Muscle of back (tissue), 13 donors: ENCODE measurements around the gene CLDN17. TPM values are rescaled to one million over a fixed set of nuclear protein-coding genes. Genes with fewer than 3 reads are reported as not detected.

Experiments
- DNase-seq, 3 donors: peaks; one replicate each; pipeline versions ENCODE4 v3.0.0 to v3.0.0-alpha.2; 2013
- long read RNA-seq, 9 donors: transcript quantifications; one replicate each; lab custom pipeline, GENCODE V29; 2026
- polyA plus RNA-seq, 10 donors: library from polyadenylated mRNA; unstranded; fragments of 120-200 nt; gene quantifications; one replicate each; pipeline ENCODE4 v1.2.1, GENCODE V29; 2013; ENCODE audit not compliant: insufficient read length in 10 of 10

Gene CLDN17, protein sequence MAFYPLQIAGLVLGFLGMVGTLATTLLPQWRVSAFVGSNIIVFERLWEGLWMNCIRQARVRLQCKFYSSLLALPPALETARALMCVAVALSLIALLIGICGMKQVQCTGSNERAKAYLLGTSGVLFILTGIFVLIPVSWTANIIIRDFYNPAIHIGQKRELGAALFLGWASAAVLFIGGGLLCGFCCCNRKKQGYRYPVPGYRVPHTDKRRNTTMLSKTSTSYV
- not detected for polyA plus RNA-seq
- long read RNA-seq, donor 1: 0 reads
- long read RNA-seq, donor 2: 0 reads
- long read RNA-seq, donor 3: 0 reads
- long read RNA-seq, donor 4: 0 reads
- long read RNA-seq, donor 5: 0 reads
- long read RNA-seq, donor 6, partial matches to known transcripts: 0 of 1 reads
- long read RNA-seq, donor 6, other reads (novel, unspliced or antisense): 0 of 1 reads
- long read RNA-seq, donor 7: 0 reads
- long read RNA-seq, donor 8: 0 reads
- long read RNA-seq, donor 9: 0 reads

DNA sequence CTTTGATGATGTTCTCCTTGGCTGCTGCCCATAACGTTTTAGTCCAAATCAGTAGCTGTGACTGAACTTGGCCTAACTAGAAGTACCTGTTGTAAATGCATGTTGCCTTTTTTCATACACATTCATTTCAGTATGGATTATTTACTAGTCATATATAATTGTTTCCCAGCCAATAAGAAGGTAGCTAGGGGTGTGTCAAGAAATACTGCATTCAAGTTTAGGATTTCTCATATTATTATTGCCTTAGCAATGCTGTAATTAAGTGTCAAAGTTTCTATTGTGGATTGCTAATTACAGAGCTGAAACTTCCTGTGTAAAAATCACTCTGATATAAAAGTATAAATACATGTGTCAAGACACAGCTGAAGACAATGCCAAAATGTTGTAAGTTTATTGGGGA lies at the start of gene CLDN17:
TSS of gene CLDN17 (minus strand) at position 101 of the 400 bp plus-strand sequence. CDS start 188 bp downstream, outside the sequence.
- no peak for DNase-seq

DNA sequence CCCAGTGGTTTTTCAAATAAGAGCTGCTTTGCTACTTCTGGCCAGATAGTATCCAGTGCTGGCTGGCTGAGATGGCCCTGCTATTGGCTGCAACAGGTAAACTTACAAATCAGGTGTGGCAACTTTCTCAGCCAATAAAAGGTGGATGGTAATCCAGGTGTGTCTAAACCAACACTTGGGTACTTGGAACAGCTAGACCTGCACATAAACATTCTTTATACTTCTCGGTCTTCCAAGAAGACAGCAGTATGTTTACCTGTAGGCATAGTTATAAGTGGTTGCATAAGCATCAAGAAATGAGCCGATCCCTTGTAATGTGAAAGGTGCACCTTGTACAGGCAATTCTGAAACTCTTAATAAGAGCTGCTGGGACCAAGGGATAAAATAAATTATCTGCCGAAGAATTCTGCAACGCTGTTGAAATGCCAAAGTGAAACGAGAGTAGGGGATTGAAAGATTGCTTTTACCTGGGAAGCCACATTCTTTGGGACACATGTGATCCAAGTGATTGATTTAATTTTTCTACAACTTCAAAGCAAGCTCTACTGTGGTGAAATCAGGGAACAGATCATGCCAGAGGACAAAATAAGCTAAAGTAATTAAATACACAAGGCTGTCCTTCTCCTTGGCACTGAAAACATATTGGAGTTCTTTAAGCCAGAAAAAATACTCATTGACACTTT lies 49.6 kb upstream of the CLDN17 start, which contains the start of gene CLDN8:
TSS of gene CLDN8 (minus strand) at position 57 of the 683 bp plus-strand sequence. CDS start 172 bp downstream, outside the sequence.
- no peak for DNase-seq

DNA sequence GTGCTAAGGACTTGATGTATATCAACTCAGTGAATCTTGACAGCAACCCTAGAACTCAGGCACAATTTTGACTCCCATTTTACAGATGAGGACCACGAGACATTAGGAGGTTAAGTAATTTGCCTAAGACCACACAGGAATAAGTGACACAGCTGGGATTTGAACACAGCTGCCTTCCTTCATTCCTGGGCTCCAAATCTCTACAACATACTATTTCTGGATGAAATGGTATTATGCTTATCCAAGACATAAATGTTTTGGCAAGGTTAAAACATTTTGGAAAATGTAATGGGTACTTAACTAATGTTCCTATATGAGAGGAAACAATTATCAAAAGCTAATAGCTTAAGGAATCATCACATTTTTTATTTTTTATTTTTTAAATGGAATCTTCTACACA lies 44.5 kb upstream of the CLDN17 start:
- peak; percentile 24 to 75 (median 33) for DNase-seq

DNA sequence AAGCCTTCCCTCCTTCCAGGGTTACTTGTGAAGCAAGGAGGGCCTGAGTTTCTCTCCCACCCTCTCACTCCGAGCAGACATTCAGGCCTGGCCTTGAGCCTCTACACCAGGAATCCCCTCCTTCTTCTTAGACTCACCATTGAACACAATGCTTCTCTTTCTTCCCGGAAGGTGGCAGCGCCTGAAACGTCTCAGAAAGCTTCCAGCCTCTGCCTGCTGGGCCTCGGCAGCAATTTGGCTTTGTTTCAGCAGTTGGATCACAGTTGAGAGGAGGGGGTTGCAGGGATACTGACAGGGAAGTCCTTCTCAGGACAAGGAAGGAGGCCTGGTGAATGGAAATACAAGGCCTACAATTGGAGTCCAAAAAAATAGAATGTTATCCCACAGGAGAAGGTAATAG lies 43.0 kb upstream of the CLDN17 start:
- no peak for DNase-seq

DNA sequence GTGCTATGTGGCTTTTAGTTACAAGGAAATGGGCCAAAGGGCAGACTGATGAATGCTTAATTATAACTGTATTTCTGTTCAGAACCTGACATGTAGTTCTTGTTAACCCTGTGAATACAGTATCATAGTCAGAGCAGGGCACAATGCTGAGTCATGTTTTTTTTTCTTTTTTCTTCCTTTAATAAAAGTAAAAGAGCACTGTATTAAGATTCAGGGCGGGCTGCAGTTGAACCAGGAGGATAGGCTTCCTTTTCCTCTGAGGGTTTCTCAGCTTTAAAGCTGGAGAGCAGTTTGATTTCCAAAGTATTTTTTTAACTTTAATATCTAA lies 40.6 kb upstream of the CLDN17 start:
- no peak for DNase-seq

DNA sequence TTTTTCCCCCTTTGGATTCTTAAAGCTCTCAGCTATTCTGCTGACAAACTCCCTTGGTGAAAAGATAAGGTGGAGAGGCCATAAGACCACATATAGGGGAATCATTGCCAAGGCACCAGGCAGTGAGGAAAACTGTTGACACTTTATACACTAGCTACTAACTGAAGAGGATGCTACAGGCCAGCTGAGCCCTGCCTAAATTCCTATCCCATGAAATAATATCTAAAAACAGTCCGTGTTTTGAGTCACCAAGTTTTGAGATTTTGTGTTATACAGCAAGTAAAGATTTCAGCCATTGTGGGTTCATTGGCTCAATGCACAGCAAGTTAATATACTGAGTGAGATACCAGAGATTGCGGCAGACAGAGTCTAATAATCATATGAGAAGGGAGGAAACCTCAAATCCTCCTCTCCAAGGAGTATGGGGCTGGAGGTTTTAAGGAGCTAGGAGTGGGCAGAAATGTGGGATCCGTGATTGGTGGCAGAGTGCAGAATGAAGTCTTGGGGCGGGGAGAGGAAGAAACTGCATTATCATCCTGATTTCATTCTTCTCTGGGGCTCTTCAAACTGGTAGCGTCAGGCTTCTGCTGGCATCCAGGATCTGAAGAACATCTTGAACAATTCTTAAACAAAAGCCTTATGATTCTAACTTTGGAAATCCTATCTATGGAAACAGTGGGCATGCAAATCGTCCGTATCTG lies 40.1 kb upstream of the CLDN17 start:
- DNase-seq: peak in 1 of 3 donors; percentile 33

DNA sequence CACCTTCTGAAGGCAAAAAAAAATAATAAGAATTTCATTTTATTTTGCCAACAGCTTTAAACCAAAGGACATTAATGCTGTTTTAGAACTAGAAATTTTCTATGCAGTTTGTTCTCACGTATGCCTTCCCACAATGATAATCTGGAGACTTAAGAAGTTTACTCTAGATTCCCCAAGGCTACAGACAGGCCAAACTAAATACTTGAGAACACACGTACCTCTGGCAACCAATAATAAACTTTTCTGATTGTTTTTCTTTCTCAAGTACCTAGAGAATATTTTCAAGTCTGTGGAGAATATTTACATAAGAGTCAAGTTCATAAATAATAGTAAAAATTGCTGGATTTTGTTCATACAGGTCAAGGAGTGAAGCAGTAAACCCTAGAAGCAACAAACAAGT lies 33.4 kb upstream of the CLDN17 start:
- DNase-seq: peak in 1 of 3 donors; percentile 52

DNA sequence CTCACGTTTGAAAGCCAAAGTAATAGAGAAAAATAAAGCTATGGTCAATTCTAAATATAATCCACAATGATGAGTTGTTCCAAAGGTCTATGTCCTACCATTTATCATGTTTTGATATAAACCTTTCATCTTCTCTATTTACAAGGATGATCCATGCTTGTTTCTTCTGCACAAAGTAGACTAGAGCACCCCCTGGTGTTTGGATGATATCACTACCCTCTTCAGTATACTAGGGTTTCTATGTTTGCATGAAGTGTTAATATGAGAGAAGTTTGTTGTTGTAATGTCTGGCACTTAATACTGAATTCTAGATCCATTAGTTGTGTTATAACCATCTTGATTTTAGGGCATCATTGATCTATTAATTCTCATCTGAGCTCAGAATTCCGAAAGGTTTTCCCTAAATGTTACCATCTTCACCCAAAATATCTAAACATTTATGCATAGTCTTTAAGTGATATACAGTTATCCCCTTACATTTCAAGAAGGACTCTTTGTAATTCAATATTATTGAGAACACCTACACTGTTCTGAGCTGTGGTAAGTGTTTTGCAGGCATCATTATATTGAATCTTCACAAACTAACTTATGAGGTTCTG lies 28.2 kb upstream of the CLDN17 start:
- no peak for DNase-seq

DNA sequence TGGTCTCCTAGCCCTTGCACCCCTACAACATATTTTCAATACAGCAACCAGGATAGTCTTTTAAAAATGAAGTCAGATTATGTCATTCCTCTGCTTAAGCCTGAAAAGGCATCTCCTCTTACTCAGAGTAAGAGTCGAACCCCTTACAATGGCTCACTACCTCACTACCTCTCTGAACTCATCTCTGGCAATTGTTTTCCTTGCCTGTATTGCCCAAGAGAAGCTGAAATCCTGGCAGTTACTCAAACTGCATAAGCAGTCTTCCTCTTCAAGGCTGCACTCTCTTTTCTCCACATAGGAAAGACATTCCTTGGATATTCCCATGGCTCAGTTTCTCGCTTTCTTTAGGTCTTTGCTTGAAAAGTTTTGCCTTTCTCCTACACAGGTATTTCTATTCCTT lies 26.6 kb upstream of the CLDN17 start:
- DNase-seq: no peak

DNA sequence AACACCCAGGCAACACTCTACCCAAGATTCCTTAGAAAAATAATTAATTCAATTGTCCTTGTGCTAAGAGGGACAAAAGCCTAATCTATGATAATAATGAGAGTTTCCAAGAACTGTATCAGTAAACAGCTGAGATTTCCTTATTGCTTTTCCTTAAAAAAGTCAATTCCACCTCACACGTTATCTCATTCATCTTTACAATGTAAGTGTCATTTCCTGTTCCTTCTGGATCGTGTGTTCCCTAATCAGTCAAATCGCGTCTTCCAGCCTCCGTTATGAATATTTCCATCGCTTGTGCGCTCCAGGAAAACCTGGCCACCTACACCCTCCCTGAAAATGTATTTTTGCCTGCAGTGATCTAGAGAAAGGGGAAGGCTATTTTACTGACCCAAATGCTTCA lies 23.9 kb upstream of the CLDN17 start:
- DNase-seq: no peak

DNA sequence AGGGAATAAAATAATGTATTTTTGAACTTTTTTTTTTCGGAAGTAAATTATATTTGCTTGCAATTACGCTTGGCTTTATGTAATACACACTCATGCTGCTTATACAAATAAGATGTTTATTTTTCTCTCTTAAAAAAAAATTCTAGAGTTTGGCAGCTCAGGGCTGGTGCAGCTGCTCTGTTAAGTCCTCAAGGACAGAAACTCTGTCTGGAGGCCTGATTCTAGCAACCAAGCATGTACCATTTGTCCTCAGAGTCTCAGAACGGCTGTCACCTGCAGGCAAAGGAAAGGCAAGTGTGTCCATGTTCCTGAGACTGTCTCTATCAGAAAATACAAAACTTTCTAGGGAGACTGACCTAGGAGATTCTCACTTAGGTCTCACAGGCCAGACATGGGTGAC lies 23.2 kb upstream of the CLDN17 start:
- DNase-seq: peak in 1 of 3 donors; percentile 42

DNA sequence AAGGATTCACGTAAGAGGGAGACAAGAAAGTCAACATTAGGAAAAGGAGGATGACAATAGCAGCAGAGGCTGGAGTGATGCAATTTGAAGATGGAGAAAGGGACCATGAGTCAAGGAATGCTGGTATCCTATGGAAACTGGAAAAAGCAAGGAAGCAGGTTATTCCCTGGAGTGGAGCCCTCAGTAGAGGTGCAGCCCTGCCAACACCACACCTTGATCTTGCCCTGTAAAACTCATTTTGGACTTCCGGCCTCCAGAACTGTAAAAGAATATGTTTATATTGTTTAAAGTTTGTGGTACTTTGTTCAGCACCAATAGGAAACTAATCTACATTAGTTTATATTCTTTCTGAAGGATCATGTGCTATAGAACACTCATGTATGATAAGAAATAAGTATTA lies 19.6 kb upstream of the CLDN17 start:
- DNase-seq: no peak

DNA sequence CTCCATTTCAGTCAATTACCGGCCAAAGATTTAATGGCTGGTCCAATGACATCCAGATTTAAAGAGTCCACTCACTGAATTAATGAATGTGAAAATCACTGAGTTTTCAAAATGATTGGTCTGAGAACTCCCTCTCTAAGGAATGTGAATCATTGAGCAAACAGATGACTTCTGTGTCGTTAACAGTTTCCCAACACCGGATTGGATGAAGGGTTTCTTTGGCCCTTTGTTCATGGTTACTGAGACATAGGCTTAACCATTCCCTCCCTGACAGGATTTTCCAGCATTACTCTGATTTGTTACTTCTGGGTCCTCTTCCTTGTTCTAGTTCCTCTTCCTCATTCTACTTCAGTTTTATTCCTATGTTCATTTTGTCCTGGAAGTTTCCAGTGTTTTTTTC lies 1.5 kb upstream of the CLDN17 start:
- DNase-seq: no peak

DNA sequence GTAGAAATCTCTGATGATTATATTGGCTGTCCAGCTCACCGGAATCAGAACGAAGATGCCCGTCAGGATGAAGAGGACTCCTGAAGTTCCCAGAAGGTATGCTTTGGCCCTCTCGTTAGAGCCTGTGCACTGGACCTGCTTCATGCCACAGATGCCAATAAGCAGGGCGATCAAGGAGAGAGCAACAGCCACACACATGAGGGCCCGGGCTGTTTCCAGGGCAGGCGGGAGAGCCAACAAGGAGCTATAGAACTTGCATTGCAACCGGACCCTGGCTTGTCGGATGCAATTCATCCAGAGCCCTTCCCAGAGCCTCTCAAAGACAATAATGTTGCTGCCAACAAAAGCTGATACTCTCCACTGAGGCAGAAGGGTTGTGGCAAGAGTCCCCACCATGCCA lies 434 bp downstream of the CLDN17 start:
- DNase-seq: no peak

DNA sequence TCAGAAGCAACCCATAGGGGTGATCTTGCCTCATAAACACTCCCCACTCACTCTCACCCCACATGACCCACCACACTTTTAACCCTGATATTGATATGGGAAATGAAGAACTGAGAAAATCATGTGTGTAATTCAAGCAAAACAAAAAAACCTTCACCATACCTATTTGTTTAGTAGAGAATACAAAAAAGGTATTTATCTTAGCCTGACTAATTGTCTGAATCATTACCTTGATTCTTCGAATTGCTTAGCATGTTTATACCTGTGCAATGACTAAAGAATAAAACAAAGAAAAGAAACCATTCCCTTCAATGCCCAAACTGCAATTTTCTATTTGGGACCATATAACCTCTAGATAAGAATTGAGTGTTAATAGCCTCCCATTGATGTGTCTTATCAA lies 1.8 kb downstream of the CLDN17 start:
- no peak for DNase-seq

DNA sequence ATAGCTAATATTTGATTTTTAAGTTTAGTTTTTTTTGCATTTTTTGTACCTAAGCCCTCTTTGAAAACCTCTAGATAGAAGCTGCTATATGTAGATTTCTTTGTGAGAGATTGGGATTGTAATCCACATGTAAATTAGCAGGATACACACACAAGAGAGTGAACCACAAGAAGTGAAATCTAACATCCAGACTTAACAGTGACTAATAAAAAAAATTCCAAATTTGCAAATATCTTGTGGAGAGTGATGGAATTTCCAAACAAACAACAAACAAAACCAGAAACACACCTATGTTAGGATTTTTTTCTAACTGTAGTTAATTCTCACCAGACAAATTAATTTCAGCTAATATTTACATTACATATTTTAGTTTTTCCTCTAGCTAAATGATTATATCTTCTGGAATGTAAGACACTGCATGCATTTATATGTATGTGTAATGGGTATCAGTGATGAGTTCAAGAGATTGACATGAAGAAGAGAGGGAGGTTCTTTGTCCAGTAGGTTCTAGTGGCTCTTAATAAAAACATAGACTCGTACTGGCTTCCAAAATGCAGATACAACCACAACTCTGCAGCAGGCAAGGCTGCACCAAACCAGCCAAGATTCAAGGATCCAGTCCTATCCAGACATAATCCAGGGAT lies 12.8 kb downstream of the CLDN17 start:
- DNase-seq: no peak

DNA sequence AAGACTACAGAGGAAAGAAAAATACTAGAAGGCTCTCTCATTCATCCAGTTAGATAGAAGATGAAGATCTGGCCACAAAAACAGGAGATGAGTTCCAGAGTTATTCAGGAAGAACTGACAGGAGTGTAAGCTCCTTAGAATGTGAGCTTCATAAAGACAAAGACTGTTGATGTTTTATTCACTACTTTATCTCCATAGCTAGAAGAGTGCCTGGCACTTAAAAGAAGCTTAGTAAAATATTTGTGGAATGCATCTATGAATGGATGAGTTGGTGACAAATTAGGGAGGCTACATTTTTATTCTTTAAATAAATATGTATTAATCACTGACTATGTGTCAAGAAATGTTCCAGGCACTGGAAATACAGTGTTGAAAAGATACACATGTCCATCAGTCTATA lies 13.8 kb downstream of the CLDN17 start:
- no peak for DNase-seq

DNA sequence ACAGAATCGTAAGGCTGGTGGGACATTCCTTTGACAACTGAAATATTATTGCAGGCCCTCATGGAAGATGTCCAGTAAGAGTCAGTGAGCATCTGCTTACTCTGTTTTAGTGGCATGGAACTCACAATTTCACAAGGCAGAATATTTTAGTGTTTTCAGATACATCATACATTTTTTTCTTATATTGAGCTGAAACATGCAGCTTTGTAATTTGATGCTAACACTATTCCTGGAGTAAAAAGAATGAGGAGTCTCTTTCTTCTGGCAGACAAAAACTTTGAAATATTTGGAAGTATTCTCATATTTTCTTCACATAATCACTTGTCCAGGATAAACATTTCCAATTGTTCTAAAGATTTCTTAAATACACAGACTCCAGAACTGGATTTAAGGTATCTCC lies 17.7 kb downstream of the CLDN17 start:
- DNase-seq: peak; percentile 9 to 67 (median 44)

DNA sequence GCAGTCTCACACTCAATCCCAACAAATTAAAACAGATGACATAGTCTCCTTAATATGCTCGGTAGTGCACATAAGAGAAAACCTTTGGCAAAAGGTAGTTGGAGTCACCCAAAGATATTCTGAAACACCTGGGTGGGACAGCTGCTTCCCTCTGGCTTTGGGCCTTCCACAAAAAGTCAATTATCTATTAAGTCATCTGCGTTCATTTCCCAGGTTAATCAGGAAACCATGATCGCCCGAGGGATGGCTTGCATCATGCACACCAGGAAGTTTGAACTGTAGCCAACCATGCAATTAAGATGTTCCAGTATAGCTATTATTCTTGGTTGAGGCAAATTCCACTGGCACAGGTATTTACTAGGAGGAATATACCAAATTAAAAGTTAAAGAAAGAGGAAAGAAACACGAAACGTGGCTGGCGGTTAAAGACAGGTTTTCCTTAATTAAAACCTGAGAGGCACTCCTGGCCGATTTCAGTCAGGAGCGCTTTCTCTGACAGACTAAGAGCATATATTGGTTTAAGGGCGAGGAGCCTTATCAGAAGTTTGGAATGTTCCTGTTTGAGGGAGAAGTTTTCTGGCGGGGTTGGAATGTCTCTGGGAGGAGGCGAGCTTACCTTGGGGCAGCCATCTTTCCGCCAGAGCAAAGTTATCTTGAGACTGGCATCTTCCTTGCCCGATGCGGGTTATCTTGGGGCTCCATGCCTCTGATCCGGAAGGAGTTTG lies 19.9 kb downstream of the CLDN17 start:
- DNase-seq: peak in 1 of 3 donors; percentile 23

DNA sequence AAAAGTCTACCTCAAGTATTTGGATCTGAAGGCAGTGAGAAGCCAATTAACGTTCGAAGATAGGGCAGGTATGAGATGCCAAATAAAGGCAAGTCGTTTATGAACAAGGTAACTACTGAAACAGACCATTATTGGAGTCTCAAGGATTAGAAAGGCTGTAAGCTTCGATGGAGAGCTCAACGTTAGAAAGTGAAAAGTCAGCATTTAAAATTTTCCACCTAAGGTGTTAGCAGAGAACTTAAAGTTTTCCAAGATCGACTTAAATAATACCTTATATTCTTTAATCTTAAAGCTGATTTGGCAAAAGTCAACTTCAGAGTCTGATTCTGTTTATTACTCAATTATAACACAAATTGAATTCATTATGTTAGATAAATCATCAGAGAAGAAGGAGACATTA lies 28.1 kb downstream of the CLDN17 start:
- DNase-seq: no peak

DNA sequence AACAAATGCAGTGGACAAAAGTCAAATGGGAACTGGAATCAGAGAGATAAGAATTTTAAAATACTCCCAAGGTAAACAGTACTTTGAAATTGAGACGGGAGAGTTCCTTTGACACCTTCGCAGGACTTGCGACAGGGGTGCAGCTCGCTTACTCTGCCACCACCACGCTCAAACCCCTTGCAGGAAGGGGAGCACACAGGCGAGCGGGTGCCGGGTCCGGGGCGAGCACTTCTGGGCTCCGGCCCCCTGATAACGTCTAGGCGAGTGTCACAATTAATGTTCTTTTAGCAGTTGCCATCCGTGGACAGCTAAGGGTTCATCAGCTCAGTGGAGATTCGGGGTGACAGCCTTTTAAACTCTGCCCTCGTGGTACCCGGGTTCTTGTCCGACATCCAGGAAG lies 37.4 kb downstream of the CLDN17 start:
- no peak for DNase-seq
